Renal cortex interstitium (tissue), 11 donors: ENCODE measurements around the gene COL26A1. TPM values are rescaled to one million over a fixed set of nuclear protein-coding genes. Genes with fewer than 3 reads are reported as not detected.

Source experiments
- DNase-seq, 11 donors: peaks; one replicate each; pipeline ENCODE4 v3.0.0-alpha.2; 2013; ENCODE audit warnings: low read depth in 9 of 11, low spot score in 4 of 11; ENCODE audit errors: extremely low read depth in 1 of 11
- polyA plus RNA-seq, 3 donors: library from polyadenylated mRNA; unstranded; fragments of 120-200 nt; gene quantifications; one replicate each; pipeline ENCODE4 v1.2.1, GENCODE V29; 2013; ENCODE audit not compliant: insufficient read length in 3 of 3

COL26A1 gene
- polyA plus RNA-seq, 3 donors, result 22.3 to 34.7 (median 28.3) TPM

DNA sequence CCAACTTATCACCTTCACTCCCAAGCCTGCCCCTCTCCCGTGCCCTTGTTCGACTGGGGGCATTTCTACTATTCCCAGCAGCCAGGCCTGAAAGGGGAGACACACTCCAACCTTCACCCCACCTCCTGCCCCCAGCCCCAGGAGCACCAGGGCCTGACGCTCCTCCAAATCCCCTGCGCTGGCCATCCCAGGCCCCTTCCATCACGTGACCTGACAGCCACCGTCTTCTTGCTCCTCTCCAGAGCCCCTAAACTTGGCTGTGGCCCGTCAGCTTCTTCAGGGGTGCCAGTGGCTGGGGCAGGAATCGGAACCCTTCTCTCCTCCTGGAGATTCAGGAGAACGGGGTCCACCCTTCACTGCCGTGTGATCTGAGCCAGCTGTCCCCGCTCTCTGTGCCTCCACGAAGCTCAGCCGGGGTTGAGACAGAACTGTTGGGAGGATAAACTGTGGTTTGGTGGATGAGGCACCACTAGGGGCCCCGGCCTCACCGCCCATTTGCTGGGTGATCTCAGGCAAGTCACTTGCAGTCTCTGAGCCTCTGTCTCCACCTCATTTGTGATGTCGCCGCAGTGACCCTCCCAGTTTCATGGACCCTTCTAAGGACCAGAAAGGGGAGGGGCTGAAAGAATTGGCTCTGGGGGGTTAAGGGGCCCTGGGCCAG is 175.4 kb downstream of the COL26A1 start:
- no peak for DNase-seq

DNA sequence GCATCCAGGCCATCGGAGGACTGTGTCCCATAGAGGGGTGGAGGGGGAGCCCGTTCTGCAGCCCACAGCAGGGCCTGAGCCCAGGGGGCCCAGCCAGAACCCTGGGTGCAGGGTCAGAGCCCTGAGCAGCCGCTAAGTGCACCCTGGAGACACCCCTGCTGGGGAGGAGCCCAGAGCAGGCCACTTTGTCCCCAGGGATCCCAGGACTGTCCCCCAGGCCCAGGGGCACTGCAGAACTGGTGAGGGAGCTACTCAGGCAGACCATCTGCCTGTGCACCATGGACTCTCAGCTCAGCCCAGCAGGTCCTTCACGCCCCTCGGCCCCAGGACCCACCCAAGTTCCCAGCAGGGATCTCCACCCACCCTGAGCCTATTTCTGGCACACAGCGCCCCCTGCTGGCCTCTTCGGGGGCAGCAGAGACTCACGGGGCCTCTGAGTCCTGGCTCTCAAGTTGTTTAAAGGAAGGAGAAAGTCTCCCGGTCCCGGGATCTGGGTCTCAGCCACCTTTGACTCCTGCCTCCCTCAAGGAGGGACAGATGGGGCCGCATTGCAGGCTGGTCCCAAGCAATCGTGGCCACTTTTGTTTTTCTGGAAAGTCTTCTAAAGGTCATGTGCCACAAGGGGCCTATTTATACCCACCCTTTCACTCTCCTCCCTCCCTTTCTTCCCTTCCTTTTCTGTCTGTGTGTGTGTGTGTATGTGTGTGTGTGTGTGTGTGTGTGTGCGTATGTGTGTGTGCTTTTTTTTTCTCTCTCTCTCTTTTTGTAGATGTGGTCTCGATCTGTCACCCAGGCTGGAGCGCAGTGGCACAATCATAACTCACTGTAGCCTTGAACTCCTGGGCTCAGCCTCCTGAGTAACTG is 176.2 kb downstream of the COL26A1 start:
- DNase-seq, result peak in 6 of 11 donors; percentile 28 to 64 (median 46)

DNA sequence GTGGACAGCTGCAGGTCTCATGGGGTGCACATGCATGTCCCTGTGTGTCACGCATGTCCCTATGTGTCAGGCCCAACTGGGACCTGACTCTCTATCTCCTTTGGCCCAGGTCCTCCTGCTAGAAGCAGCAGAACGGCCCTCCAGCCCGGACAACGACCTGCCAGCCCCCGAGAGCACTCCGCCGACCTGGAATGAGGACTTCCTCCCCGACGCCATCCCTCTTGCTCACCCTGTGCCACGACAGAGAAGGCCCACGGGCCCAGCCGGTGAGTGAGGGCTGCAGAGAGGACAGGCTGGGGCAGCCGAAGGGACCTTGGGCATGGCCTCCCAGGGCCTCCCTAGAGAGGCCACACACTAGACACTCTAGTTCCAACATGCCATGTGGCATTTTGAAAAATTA is 177.1 kb downstream of the COL26A1 start:
- DNase-seq, result no peak

DNA sequence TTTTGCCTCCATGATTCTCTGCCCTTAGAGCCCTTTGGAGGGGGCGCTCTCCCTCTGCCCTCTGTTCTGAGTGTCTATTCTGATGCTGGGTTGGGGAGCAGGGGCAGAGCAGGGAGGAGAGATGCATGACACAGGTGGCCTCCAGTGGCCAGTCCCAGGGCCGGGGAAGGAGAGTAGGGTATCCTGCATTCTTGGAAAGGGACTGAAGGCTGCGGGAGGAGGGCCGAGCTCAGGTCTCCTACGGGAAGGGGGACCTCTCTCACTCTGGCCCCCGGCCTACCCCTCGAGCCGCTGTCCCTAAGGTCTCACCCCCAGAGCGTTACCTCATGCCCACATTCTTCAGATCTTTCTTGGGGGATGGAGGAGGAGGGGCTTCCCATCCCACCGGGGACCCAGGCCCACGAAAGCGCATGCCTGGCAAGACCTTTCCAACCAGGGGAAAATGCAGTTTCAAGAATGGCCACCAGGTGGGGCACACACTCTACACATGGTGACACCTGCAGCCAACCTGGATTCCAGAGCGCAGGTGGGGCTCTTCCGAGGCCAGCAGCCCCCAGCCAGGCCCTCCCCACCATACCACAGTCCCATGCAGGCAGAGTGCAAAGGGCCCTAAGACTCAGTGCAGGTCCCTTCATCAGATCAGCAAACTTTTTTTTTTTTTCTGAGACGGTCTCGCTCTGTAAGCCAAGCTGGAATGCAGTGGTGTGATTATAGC is 180.0 kb downstream of the COL26A1 start:
- peak in 7 of 11 donors; percentile 36 to 64 (median 54) for DNase-seq

DNA sequence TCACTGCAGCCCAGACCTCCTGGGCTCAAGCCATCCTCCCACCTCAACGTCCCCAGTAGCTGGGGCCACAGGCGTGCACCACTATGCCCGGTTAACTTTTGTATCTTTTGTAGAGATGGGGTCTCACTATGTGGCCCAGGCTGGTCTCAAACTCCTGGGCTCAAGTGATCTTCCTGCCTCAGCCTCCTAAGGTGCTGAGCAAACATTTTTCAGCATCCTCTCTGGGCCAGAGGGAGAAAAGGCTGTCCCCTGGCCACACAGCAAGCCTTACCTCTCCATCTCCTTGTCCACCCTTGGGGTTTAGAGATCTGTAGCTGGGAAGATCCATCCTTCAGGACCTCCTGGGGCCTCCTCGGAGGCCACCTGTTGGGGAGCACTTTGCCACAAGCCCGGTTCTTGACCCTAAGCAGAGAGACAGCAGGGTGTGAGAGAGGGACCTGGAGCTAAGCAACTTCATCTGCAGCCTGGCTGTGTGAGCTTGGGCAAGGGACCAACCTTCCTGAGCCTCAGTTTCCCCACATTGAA is 180.6 kb downstream of the COL26A1 start:
- no peak for DNase-seq

DNA sequence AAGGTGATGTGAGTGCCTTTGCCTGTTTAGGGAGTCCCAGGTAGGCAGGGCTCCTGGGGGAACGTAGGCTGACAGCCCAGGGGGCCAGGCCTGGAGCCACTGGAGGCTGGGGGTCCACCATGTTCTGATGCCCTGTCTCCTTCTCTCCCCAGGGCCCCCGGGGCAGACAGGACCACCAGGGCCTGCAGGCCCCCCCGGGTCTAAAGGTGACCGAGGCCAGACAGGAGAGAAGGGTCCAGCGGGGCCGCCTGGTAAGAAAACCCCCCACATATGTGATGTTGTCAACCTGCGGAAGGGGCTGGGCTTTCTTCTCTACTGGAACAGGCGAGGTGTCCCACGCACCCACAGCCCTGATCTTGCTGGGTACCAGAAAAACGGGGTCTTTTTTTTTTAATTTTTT is 181.2 kb downstream of the COL26A1 start:
- DNase-seq, result no peak

DNA sequence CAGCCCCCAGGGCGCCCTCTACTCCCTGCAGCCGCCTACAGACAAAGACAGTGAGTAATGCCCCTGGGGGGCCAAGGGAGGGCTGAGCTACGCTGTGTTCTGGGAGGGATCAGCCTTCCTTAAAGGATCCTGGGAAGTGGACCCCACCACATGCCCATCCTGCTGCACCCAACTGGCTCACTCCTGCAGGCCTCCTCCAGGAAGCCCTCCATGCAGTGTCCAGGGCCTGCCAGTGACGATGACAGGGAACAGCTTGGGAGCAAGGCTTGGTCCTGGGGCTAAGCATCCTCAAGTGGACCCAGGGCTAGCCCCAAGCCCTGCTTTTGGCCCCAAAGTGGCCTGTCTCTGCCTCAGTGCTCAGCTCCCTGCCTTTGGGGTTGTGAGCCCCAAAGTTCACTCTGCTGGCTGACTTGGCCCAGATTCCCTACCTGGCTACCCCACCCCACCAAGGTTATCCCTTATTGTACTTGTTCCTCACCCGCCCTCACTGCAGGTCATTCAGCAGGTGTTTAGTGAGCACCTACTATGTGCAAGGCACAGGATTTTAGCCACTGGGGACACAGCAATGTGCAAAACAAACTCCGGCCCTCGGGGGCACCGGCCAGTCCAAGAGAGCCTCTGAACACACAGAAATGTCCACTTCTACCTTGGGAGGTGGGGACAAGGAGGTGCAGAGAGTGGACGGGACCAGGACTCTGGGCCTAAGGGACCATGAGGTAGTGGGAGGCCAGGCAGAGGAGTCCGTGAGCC is 182.9 kb downstream of the COL26A1 start:
- DNase-seq, result no peak

DNA sequence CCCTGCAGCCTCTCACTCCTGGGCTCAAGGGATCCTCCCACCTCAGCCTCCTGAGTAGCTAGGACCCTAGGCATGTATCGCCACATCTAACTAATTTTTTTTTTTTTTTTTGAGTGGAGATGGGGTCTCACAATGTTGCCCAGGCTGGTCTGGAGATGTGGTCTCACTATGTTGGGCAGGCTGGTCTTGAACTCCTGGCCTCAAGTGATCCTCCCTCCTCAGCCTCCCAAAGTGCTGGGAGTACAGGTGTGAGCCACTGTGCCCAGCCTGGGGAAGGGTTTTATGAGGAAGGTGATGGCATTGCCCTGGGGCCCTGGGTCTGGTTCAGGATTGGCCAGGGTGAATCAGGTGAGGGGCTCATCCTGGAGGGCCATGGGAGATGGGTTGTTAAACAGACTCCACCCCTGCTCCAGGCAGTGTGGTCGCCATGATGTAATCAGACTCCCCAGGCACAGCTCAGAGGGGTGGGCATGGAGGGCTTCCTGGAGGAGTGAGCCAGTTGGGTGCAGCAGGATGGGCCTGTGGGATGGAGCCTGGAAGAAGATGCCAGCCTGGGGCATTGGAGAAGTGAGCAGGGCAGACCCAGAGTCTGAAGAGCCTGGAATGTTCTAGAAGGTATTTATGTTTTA is 183.7 kb downstream of the COL26A1 start:
- no peak for DNase-seq

DNA sequence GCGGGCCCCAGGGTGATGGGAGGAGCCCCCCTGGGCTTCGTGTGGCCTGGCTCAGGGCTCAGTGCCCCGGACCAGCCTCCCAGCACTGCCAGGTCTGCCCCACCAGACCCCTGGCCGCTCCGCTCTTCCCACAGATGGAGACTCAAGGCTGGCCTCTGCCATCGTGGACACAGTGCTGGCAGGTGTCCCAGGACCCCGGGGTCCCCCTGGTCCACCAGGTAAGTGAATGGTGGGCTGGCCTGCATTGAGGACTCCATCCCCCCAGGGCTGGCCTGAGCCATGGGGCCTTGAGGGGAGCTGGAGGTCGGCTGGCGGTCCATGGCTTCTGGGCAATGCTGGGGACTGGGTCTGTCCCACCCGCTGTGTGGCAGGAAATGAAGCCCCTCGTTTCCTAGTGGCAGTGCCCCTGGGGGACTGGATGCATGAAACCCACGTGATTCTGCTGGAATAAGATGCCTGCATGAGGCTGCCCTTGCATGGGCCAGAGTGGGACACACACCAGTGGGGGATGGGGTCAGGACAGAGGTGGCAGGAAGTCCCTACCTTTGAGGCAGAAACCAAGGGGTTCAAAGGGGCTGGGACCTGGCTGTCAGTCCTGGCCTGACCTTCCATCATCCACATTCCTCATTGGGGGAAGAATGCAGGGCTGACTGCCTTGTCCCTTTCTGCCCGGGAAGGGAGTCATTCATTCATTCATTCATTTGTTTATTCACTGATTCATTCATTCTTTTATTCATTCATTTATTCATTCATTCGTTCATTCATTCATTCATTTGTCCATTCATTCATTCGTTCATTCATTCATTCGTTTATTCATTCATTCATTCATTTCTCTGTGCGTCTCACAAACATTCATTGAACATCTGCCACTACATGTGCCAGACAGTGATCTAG is 184.6 kb downstream of the COL26A1 start:
- no peak for DNase-seq

DNA sequence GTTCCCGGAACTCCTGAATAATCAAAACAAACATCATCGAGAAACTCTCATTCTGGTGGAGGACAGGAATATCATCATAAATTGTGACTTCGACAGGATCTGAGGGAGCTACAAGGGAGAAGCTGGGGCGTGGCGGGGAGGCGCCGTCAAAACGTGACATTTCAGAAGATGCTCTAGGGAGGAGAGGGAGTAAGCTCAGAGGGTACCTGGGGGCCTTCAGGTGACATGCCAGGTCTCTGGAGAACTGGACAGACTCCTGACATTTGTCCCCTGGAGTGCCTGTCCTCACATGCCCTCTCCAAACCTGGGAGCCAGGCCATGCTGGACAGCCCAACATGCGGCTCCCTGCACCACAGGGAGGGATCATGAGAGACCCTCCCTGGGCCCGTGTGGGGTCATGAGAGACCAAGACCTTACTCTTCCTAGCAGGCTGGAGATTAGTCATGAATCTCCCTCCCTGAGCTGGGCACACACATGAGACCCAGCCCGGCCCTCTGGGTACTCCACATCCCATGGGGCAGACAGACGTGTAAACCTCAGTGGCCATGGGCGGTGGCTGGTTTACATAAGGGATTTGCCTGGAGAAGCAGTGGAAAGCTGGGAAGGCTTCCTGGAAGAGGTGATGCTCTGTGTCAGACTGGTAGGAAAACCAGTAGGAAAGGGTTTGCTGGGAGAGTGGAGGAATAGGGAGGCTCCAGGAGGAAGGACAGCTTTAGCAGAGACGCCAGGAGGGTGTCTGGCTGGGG is 185.4 kb downstream of the COL26A1 start:
- no peak for DNase-seq

DNA sequence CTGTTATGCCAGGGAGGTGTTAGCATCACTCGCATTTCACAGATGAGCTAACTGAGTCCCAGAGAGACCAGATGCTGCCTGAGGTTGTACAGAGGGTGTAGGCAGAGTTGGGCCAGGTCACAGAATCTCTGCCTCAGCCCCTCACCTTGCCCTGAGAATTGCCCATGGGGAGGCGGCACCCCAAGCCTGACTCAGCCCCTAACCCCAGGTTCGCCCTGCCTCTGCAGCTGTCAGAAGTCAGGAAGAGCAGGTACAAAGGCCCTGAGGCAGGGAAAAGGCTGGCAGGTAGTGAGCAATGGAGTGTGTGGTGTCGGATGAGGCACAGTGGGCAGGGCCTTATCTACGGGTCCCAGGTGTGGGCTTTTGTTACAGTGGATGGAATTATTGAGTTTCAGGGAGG is 187.1 kb downstream of the COL26A1 start:
- no peak for DNase-seq

DNA sequence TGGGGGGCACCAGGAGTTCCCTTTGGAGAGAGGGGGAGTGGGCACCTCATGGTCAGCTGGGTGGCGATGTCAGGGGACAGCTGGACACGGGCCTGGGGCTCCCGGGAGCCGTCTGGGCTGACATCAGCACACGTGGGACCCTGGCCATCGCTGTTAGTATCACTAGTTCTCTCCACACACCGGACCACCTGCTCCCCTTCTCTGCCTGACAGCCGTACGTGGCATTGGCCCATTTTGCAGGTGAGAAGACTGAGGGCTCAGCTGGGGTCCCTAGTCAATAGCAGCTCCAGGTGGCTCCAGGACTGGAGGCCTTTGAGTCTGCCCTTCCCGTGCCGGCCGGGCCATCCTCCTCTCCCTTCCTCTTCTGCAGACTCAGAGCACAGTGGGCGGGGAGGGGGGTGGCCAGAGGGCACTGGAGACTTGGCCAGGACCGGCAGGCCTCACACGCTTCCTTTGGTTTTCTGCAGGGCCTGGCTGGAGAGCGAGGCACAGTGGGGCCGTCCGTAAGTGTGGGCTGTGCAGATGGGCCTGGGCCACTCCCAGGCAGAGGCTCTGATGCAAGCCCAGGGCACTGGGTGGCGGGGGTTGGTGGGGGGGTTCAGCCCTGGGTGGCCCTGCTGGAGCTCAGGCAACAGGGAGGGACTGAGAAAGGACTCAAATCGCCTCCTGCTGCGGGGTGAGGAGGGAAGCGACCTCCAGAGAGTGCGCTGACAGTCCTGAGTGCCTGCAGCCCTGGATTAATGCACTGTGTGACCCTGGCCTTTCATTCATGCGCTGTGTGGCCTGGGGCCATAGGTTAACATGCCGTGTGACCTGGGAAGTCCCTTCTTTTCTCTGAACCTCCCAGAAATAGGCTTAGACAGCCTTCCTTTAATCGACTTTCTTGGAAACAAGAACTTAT is 188.2 kb downstream of the COL26A1 start:
- DNase-seq, result no peak

DNA sequence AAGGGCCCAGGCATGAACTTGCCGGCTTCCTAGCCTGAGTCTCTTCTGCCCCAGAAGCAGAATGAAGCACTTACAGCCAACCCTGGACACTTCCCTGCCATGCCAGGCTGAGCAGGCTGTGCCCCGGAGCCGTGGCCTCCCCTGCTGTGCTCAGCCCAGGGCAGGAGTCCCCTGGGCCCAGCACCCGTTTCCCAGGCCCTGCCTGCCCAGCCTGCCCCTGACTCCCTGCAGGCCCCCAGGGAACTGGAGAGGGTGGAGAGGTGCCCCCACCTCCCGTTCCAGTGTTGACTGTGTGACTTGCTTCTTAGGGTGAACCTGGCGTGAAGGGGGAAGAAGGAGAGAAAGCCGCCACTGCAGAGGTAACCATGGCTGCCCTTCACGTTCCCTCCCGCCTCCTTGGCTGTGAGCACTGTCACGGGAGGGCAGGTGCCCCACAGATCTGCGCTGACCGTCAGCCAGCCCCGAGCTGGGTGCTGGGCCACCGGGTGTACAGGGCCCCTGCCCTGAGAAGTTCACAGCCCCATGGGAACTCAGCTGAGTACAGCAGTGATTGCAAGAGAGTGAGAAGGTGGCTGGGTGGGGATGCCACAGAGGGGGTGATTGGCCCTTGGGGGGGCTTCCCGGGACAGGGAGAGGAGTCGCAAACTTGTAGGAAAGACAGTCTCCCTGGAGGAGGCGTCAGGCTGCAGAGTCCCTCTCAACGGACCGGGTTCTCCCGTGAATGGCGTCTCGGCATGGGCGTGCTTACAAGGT is 190.5 kb downstream of the COL26A1 start:
- DNase-seq, result no peak

DNA sequence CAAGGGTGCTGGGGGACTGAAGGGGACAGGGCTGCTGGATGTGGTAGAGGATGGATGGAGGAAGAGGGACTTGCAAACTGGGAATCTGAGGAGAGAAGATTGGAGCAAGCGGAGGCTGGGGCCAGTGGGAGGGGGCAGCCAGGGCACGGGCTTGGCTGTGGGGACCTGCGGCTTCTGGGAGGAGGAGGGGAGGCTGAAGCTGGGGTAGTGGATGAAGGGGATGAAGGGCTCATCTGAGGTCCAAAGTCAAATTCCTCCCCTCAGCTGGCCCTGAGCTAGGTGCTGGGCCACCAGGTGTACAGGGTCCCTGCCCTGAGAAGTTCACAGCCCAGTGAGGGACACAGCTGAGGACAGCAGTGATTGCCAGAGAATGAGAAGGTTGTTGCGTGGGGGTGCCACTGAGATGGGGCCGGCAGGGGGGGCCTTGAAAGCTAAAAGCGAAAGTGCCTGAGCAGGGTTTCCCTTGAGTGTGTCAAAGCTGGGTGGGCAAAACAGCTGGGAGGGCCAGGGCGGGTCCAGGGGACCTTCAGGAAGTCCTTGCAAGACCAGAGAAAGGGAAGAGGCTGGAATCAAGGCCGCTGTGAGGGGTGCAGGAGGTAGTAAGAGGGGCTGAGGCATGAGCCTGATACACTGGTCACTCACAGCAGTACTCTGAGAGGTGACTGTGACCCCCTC is 191.2 kb downstream of the COL26A1 start:
- no peak for DNase-seq
